HepG2 (cell line): ENCODE measurements around the gene RNF168. TPM values are rescaled to one million over a fixed set of nuclear protein-coding genes. Genes with fewer than 3 reads are reported as not detected.

ENCODE experiments used
- ATAC-seq: fragments of 200-7000 bp; cut with Tn5 transposase; 3 replicates; pipeline ENCODE4 v1.9.1; 2020; ENCODE audit warnings: mild to moderate bottlenecking, moderate library complexity
- BruUV-seq: library from RNA; stranded (reverse); fragments of 400-500 nt; replicated peaks from 2 replicates; lab custom pipeline; 2021; lab: Mats Ljungman, UMichigan
- CTCF ChIA-PET: fragments of 300-600 bp; formaldehyde crosslinking; extraction: SDS; loops from one replicate; lab custom pipeline; 2021; ENCODE audit warnings: low total read pairs, inconsistent platforms, low intra/inter-chr PET ratio; lab: Yijun Ruan, JAX
- POLR2A ChIA-PET: fragments of 350-600 bp; sonication (Branson Sonifier 250); formaldehyde crosslinking; loops from one replicate; lab custom pipeline; 2020; ENCODE audit warnings: antibody characterized with exemption, inconsistent platforms; lab: Yijun Ruan, JAX
- DNase-seq: peaks from one replicate; pipeline ENCODE4 v3.0.0-alpha.2; 2015; ENCODE audit warnings: low spot score
- FAIRE-seq: peaks from 3 replicates; lab custom pipeline; 2011; peaks lifted over from hg19 to GRCh38; lab: Jason Lieb, UNC
- H2AFZ ChIP-seq: one replicate; pipeline ENCODE4 v1.6.1; 2011; ENCODE audit warnings: low read length, inconsistent platforms
- H3K27ac ChIP-seq: fragments of 300-600 bp; 3 replicates; pipeline ENCODE4 v1.8.0; 2011; ENCODE audit warnings: mixed run types, mild to moderate bottlenecking, mixed read lengths, low read length, inconsistent platforms; ENCODE audit not compliant: insufficient read depth; ENCODE audit errors: extremely low read length
- H3K27me3 ChIP-seq, 2 experiments: fragments of 200-600 bp in 1 of 2; 2 replicates in 1 of 2; 3 replicates in 1 of 2; pipeline versions ENCODE4 v1.6.0 to v1.8.0; 2011; ENCODE audit warnings: low read length in 2 of 2, mild to moderate bottlenecking in 2 of 2, moderate library complexity in 2 of 2, inconsistent platforms in 1 of 2; ENCODE audit not compliant: insufficient read depth in 2 of 2, control insufficient read depth in 1 of 2
- H3K36me3 ChIP-seq, 2 experiments: fragments of 200-600 bp in 1 of 2; replicated peaks in 1 of 2; 2 replicates in 1 of 2; 3 replicates in 1 of 2; pipeline versions ENCODE4 v1.5.1 to v1.8.0; 2011; ENCODE audit warnings: low read length in 2 of 2, inconsistent platforms in 1 of 2; ENCODE audit not compliant: insufficient read depth in 2 of 2, control insufficient read depth in 1 of 2
- H3K4me1 ChIP-seq: 2 replicates; pipeline ENCODE4 v1.5.1; 2012; ENCODE audit warnings: low read length, inconsistent platforms; ENCODE audit not compliant: insufficient read depth
- H3K4me2 ChIP-seq: 2 replicates; pipeline ENCODE4 v1.6.0; 2011; ENCODE audit warnings: low read depth, low read length, inconsistent platforms
- H3K4me3 ChIP-seq, 3 experiments: fragments of 200-600 bp in 1 of 3; sonication (generic), shearing (Covaris generic) in 1 of 3; replicated peaks in 1 of 3; 2 replicates each; pipeline ENCODE4 v1.5.1; 2011 to 2016; ENCODE audit warnings: low read length in 3 of 3, inconsistent platforms in 2 of 3, low read depth in 2 of 3, mild to moderate bottlenecking in 2 of 3, control low read depth in 1 of 3, mixed read lengths in 1 of 3; ENCODE audit not compliant: insufficient read depth in 1 of 3
- H3K79me2 ChIP-seq: one replicate; pipeline ENCODE4 v1.6.1; 2011; ENCODE audit warnings: low read length, inconsistent platforms; ENCODE audit not compliant: insufficient read depth
- H3K9ac ChIP-seq: 2 replicates; pipeline ENCODE4 v1.6.0; 2011; ENCODE audit warnings: mild to moderate bottlenecking, low read depth, low read length, inconsistent platforms; ENCODE audit not compliant: insufficient read depth
- H3K9me3 ChIP-seq: 2 replicates; pipeline ENCODE4 v1.5.1; 2012; ENCODE audit warnings: mild to moderate bottlenecking, low read length
- H4K20me1 ChIP-seq: 2 replicates; pipeline ENCODE4 v1.6.0; 2011; ENCODE audit warnings: inconsistent platforms, mild to moderate bottlenecking, low read length, moderate library complexity; ENCODE audit not compliant: insufficient read depth
- ARID3A ChIP-seq: IDR thresholded peaks from 2 replicates; pipeline ENCODE4 v1.6.1; 2012; ENCODE audit warnings: low read depth, low read length, improper control_type of control experiment
- CAMTA2 ChIP-seq: sonication (generic); formaldehyde crosslinking; IDR thresholded peaks from 2 replicates; pipeline ENCODE4 v1.4.0; 2020; ENCODE audit warnings: mild to moderate bottlenecking, missing genetic modification reagents, borderline replicate concordance
- CEBPB ChIP-seq: IDR thresholded peaks from 2 replicates; pipeline ENCODE4 v1.6.1; 2011; ENCODE audit warnings: low read depth, low read length, improper control_type of control experiment, borderline replicate concordance
- CENPX ChIP-seq: sonication (generic); formaldehyde crosslinking; IDR thresholded peaks from 2 replicates; pipeline ENCODE4 v1.9.0; 2021; ENCODE audit warnings: mild to moderate bottlenecking, missing genetic modification reagents, moderate library complexity
- KAT2B ChIP-seq: fragments of 150-350 bp; IDR thresholded peaks from 2 replicates; pipeline ENCODE4 v1.6.1; 2014; ENCODE audit warnings: low read depth, low read length, borderline replicate concordance
- ONECUT2 ChIP-seq: sonication (generic); formaldehyde crosslinking; IDR thresholded peaks from 2 replicates; pipeline ENCODE4 v1.4.0; 2020; ENCODE audit warnings: missing genetic modification reagents
- PHF21A ChIP-seq: sonication (generic); formaldehyde crosslinking; IDR thresholded peaks from 2 replicates; pipeline ENCODE4 v1.5.0; 2020; ENCODE audit warnings: mild to moderate bottlenecking, missing genetic modification reagents
- STAG1 ChIP-seq: sonication (generic); formaldehyde crosslinking; IDR thresholded peaks from 2 replicates; pipeline ENCODE4 v1.4.0; 2020; ENCODE audit warnings: missing genetic modification reagents
- YY1 ChIP-seq: IDR thresholded peaks from 2 replicates; pipeline ENCODE4 v1.6.1; 2011; ENCODE audit warnings: low read length, low read depth, moderate library complexity, mild to moderate bottlenecking; ENCODE audit not compliant: insufficient read depth, insufficient replicate concordance
- ZNF230 ChIP-seq: sonication (generic); formaldehyde crosslinking; IDR thresholded peaks from 2 replicates; pipeline ENCODE4 v1.4.0; 2020; ENCODE audit warnings: mild to moderate bottlenecking, missing genetic modification reagents
- ZNF775 ChIP-seq: sonication (generic); formaldehyde crosslinking; IDR thresholded peaks from 2 replicates; pipeline ENCODE4 v1.4.0; 2020; ENCODE audit warnings: missing genetic modification reagents, mild to moderate bottlenecking, moderate library complexity, borderline replicate concordance
- WGBS: methylation state at CpG from one replicate; pipeline ENCODE4 v1.1.6; 2017; ENCODE audit warnings: low lambda C conversion rate; 5-methylcytosine and 5-hydroxymethylcytosine counted together
- in situ Hi-C: cut with HindIII; loops from 2 replicates; pipeline ENCODE4 v1.10.0; 2017; ENCODE audit warnings: low pct_unique_long_range_greater_than_20kb; ENCODE audit not compliant: extremely low pct_ligation_motif_present
- intact Hi-C: fragments of 100-400 bp; cut with micrococcal nuclease; formaldehyde crosslinking; loops from one replicate; pipeline ENCODE4 v1.10.0; 2022; ENCODE audit not compliant: unreplicated experiment
- polyA plus RNA-seq, 8 experiments: library from polyadenylated mRNA; depleted of rRNA in 3 of 8; stranded (reverse) in 7 of 8; unstranded in 1 of 8; fragments of >200 nt; fragmentation: Illumina TruSeq in 4 of 8; extraction: Trizol in 4 of 8; gene quantifications; 2 replicates each; pipeline versions ENCODE4 v1.2.1 to v1.2.3, GENCODE V29; 2011 to 2016; ENCODE audit warnings: low read depth in 4 of 8, missing spikeins in 1 of 8, mixed read lengths in 1 of 8; ENCODE audit not compliant: insufficient read depth in 1 of 8
- total RNA-seq, 5 experiments: library from RNA; depleted of rRNA; stranded (reverse); fragments of >200 nt; fragmentation: Illumina TruSeq; extraction: Trizol; gene quantifications; 2 replicates each; pipeline ENCODE4 v1.2.3, GENCODE V29; 2016; ENCODE audit warnings: low read depth in 1 of 5
- TF ChIP-seq, protein P1 (sequence below): sonication (generic); formaldehyde crosslinking; IDR thresholded peaks from 2 replicates; pipeline ENCODE4 v1.8.1; 2023; ENCODE audit warnings: mild to moderate bottlenecking, missing genetic modification reagents

RNF168 gene
- total and polyA plus RNA-seq, 2 of the 13 experiments (the other 11 are each of a cell fraction or from before 2014, with no cell fraction given): 3.7 to 22.9 TPM

DNA sequence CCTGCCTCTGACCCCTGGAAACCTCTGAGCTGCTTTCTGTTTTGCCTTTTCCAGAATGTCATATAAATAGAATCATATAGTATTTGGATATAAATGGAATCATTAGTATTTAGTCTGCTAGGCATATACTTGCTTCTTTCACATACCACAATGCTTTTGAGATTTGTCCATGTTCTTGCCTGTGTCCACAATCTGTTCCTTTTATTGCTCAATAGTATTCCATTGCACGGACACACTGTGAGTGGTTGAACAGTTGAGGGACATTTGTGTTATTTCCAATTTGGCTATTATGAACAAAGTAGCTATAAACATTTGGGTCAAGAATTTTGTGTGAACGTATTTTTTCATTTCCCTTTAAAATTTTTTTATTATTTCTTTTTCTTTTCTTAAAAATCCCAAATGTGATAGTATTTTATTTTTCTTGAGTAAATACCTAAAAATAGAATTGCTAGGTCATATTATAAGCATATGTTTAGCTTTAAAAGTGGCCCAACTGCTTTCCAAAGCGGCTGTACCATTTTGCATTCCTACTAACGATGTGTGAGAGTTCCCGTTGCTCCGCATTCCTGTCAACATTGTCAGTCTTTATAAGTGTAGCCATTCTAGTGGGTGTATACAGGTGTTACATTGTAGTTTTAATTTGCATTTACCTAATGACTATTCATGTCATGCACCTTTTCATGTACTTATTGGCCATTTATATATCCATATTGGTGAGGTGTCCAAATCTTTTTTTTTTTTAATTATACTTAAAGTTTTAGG, 38.3 kb upstream of the RNF168 start:
- Histone ChIP-seq H2AFZ (no peak overlapping the region), H3K36me3 (no peaks in the 10 kb centered on the region), H3K4me2 (no peak overlapping the region), H4K20me1 (no peaks in the 10 kb centered on the region), H3K9ac (no peak overlapping the region), H3K9me3 (no peaks in the 10 kb centered on the region), H3K79me2 (no peaks in the 10 kb centered on the region), H3K27ac (no peak overlapping the region), H3K4me1 (peaks cover 10% of the 10 kb centered on the region), H3K27me3 (peaks cover 0 to 2% of the 10 kb centered on the region in 2 experiments; a peak in 1 of 5 replicates), H3K4me3 (no peak overlapping the region)
- WGBS: 40% methylated on average over 6 of the region's 6 CpGs
- in situ Hi-C loops: no loop called here
- ChIA-PET POLR2A (no interaction called here), CTCF (interaction anchor here (0.6 kb wide), 1 partner anchor 823 kb away, joined by 3 read pairs; no protein-coding TSS in a partner anchor)
- FAIRE-seq (no peak), DNase-seq (no peak), ATAC-seq (no peak)
- TF ChIP-seq ZNF230 (CRISPR knock-in tag): no peak
- TF ChIP-seq CEBPB: peak; percentile 62
- BruUV-seq: no TSS peak
- intact Hi-C loops: no loop called here

- FAIRE-seq (no peak), ATAC-seq (peak; percentile 30; the same call in 1 of the 3 replicates), DNase-seq (no peak)
- Histone ChIP-seq H3K27ac (no peak overlapping the region), H3K9me3 (no peaks in the 10 kb centered on the region), H3K4me3 (peak overlapping the region in 1 of 3 experiments; percentile 40; a peak in 1 of 6 replicates), H4K20me1 (no peaks in the 10 kb centered on the region), H3K4me1 (peaks cover 9% of the 10 kb centered on the region; the same call in 1 of the 2 replicates), H3K4me2 (peak overlapping the region; percentile 51), H3K27me3 (no peaks in the 10 kb centered on the region; a peak in 1 of 5 replicates), H2AFZ (peak overlapping the region; percentile 69), H3K9ac (no peak overlapping the region), H3K79me2 (no peaks in the 10 kb centered on the region), H3K36me3 (no peaks in the 10 kb centered on the region)
- 11% methylated on average over 15 of the region's 18 CpGs for WGBS
- POLR2A ChIA-PET: no interaction called here
- intact Hi-C loops: no loop called here
- in situ Hi-C loops: loop anchor here (10.0 kb wide), 1 partner anchor 147 kb away; no protein-coding TSS in a partner anchor
- BruUV-seq: no TSS peak
- CTCF ChIA-PET: no interaction called here
- TF ChIP-seq, protein P1, sequence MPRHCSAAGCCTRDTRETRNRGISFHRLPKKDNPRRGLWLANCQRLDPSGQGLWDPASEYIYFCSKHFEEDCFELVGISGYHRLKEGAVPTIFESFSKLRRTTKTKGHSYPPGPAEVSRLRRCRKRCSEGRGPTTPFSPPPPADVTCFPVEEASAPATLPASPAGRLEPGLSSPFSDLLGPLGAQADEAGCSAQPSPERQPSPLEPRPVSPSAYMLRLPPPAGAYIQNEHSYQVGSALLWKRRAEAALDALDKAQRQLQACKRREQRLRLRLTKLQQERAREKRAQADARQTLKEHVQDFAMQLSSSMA (CRISPR knock-in tag): no peak
- TF ChIP-seq YY1 (no peak), CAMTA2 (CRISPR knock-in tag) (no peak), CENPX (CRISPR knock-in tag) (no peak), KAT2B (peak; percentile 84), ARID3A (peak; percentile 48; the same call in 1 of the 2 replicates), PHF21A (no peak), STAG1 (CRISPR knock-in tag) (peak; percentile 34; the same call in 1 of the 2 replicates), ZNF775 (CRISPR knock-in tag) (no peak), ONECUT2 (CRISPR knock-in tag) (peak; percentile 69)
These were observed 33.9 kb upstream of the RNF168 start for GRCh38 chr3:196537319-196537984.
